Measurements from ENCODE around the gene ETV6.
"Not testable (repeated sequence)": the region's sequence is repeated elsewhere in the genome, so short reads cannot be mapped to it uniquely, and the experiment has no call there.

Gene ETV6

DNA sequence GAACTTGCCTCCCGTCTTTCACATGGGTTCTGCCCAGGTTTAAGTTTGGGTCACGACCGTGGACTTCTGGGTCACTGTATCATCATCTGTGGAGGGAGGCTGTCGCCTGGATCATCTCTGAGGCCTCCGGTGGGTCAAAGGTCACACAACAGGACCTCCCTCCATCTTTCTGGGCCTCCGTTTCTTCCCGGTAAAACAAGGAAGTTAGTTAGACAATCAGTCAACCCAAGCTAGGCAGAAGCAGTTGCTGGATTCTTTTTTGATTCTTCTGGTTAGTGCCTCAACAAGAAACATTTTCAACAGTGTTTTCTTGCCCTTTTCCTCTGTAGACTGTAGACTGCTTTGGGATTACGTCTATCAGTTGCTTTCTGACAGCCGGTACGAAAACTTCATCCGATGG, 234.6 kb downstream of the ETV6 start:
- no peak for DNase-seq (ENCODE audit: low read depth in 2 of 2)

DNA sequence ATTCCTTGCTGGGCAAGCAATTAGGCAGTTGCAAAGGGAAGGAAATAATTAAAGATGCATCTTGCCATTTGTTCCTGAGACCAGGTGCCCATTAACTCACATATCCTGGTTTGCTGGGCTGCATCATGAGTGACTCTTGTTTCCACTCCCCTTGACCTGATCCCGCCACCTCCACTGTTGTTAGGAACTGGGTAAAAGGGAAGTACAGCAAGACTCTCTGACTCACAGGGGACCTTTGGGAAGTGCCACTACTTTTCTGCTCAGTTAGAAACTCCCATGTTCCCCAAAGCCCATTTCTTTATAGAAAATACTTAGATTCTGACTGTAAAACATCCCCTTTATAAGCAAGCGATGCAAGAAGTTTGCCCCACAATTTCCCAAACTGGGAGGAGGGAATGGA, 235.2 kb downstream of the ETV6 start:
- DNase-seq (ENCODE audit: low read depth in 2 of 2), result no peak

DNA sequence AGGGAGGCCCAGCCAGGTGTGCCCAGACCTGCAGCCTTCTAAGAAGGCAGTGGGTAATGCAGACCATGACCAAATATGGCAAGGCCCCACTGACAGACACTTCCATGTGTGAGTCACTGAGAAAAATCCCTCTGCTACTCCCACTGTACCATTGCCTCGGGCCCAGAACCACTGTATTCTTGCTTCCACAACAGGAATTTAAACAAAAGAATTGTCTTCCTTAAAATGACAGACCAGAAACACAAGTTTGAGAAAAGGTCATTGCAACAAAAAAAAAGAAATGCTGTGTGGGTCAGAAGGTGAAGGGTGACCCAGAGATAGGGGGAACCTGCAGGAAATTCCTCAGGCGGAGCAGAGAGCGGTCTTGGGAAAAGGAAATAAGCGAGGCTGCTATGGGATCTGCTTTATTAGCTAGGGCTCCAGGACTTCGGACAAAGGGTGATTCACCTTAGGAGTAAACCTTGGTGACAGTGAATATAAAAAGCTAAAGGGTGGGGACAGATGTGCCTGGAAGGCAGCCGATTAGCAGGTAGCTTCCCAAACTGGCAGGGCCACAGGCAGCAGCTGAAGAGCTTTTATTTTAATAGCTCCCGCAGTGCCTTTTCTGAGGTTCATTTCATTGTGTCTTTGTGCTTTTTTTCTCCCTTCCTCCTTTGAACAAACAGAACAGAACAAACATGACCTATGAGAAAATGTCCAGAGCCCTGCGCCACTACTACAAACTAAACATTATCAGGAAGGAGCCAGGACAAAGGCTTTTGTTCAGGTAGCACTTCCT, 236.0 kb downstream of the ETV6 start:
- DNase-seq (ENCODE audit: low read depth in 2 of 2), result no peak

DNA sequence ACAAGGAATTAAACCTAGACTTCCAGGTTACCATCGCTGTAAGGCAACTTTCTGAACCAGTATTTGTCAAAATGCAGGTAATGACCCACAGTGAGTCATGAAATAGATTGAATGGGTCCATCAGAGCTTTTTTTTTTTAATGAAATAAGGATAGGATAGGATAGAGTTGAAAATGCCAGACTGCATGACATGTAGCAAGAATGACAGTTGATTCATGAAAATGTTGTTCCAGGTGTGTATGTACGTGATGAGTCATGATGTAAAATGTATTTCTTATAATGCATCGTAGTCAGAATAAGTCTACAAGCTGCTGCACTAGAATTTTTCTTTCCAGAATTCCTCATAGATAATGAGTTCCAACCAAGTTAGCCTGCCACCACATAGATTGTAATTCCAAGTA, 236.9 kb downstream of the ETV6 start:
- no peak for DNase-seq (ENCODE audit: low read depth in 2 of 2)

DNA sequence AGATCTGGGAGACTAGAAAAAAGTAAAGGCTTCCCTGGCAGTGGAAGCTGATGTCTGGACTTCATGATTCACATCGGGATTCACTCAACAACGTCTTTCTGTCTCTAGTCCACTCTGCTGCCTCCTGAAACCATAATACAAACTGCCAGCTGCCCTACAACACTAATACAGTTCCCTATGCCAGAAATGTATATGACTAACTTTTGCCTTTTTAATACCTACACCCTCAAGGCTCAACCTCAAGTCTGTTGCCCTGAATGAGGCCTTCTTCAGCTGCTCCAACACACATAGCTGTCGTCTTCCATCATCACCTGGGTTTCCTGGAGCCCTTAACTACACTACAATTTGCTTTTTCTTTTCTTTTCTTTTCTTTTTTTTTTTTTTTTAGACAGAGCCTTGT, 238.6 kb downstream of the ETV6 start:
- DNase-seq (ENCODE audit: low read depth in 2 of 2), result no peak

DNA sequence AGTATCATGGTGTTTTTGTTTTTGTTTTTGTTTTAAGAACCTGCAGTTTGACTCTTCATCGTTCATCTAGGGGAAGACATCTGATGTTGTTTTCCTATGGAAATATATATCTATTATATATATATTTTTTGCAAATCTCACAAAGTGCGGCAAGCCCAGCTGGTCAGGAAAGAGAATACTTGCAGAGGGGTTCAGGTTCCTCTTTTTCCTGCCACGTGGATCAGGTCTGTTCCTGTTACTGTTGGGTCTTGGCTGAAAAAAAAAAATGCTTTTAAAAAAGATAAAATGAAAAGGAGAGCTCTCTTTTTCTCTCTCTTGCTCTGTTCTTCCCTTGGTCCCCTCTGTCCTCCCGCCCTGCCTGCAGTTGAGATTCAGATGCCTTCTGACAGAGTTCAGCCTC, 241.9 kb downstream of the ETV6 start:
- DNase-seq (ENCODE audit: low read depth in 2 of 2), result no peak

DNA sequence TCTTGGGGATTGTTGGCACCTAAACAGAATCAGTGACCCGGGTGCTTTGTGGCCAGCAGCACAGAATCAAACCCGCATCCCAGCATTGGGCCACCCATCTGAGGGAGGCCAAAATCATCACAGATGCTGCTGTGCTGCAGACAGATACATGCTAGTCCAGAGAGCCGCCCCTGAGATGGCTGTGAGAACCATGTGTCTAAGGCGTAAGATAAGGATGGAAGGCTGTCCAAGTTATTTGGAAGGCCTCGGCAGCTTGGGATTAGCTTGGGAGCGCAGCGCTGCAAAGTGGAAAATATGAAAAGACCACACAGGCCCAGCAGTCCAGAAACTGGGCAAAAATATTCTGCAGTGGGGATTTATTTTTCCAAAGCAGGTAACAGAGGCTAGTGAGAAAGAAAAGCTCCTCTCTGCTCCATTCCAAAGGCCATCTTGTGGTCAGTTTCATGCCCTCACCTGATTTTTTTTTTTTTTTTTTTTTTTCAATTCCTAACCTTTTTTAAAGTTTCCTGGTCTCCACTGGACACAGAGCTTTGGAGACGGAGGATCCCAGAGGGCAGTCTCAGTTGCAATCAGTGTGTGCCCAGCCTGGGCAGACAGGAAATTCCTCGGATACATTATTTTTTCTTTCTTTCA, 242.4 kb downstream of the ETV6 start:
- DNase-seq (ENCODE audit: low read depth in 2 of 2), result no peak

DNA sequence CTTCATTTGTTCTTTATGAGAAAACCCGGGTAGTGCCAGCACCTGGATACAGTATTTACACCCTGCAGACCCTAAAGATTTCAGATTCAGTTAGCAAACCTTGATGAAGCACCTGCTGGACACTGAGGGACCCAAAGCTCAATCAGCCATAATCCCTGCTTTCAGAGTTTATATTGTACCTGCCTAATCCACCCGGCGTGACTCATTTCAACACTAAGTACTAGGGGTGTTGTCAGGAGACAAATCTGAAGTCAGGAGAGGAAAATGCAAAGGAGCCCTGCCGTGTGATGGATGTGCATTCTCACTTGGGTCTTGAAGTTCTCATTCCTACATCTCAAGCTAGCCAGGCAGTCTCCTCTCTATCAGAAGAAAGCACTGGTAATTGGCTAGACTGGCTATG, 244.5 kb downstream of the ETV6 start:
- no peak for DNase-seq (ENCODE audit: low read depth in 2 of 2)

DNA sequence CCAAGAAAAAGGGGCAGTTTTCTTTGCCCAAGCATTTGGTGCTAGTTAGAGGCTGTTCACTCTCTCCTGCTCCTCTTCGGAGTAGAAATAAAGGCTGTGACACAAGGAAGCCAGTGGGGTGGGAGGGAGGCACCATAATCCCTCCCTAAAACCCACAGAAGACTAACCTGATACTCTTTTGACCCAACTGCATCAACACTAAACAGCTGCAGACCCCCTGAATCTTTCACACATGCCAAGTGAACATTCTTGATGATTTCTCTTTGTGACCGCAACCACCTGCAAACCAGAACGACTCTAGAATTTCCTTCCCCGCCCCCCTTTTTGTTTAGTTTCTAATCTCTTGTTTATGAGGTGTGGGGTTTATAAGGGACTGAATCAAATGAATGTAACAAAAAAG, 245.4 kb downstream of the ETV6 start:
- DNase-seq (ENCODE audit: low read depth in 2 of 2), result no peak

DNA sequence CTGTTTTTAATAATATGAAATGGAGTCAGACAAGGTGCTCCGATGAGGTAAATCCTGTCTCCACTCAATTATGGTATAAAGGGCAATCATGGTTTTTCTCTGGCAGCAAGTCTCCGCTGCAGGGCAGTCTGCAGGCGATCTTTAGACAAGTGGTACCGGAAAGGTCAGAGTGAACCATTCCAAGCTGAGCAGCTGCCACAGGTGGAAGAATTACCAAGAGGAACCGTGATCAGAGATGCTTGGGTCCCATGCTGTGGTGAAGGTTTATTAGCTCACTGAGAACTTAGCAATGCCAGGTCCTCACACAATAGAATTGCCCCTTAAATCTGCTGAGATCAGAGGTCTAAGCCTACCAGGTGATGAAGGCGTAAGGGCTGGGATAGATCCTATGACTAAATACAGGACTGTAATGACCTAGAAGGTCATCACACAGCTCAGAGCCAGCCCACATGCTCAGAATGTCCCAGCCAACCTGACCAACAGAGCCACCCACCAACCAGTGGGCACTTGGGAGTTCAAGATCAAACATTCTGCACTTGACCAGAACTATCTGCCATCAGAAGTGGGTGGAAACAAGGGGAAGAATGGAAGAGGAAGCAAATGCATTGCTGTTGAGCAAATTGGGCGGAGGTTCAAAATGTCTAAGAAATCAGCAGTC, 246.1 kb downstream of the ETV6 start:
- no peak for DNase-seq (ENCODE audit: low read depth in 2 of 2)

DNA sequence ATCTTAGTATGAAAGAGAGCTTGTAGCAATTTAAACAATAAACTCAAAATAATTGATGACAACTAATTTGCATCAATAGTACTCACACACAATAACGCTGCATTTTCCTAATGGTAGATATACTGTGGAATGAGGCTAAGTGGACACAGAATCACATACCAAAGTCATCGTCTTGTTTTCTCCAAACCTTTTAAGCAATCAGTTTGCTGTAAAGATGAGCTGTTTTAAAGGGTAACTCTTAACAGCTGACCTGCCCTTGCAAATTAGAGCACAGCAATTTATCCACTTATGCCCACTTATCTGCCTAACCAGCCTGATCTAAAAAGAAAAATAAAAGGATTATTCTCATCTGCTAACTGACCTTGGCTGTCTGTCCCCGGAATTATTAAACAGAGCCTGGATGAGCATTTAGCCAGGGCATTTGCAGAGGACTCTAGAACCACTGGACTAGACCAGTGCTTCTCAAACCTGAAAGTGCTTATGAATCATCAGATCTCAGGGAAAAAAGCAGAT, 247.0 kb downstream of the ETV6 start:
- DNase-seq (ENCODE audit: low read depth in 2 of 2), result no peak

DNA sequence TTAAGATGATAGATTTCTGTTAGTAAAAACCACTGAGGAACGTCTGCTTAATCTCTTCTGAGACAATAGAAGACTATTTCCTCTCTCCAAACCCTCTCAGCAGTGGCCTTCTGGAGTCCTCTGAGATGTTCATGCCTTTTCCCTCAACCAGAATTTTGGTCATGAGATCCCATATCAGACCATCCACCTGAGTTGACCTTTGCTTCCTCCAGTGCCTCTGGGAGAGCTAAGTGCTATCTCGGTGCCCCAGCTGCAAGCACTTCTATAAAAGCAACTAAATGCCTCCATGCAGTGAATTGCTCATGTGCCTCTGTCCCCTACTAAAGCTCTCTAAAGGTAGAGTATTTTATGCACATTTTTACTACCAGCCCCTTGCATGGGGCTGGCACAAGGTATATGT, 248.4 kb downstream of the ETV6 start:
- no peak for DNase-seq (ENCODE audit: low read depth in 2 of 2)

DNA sequence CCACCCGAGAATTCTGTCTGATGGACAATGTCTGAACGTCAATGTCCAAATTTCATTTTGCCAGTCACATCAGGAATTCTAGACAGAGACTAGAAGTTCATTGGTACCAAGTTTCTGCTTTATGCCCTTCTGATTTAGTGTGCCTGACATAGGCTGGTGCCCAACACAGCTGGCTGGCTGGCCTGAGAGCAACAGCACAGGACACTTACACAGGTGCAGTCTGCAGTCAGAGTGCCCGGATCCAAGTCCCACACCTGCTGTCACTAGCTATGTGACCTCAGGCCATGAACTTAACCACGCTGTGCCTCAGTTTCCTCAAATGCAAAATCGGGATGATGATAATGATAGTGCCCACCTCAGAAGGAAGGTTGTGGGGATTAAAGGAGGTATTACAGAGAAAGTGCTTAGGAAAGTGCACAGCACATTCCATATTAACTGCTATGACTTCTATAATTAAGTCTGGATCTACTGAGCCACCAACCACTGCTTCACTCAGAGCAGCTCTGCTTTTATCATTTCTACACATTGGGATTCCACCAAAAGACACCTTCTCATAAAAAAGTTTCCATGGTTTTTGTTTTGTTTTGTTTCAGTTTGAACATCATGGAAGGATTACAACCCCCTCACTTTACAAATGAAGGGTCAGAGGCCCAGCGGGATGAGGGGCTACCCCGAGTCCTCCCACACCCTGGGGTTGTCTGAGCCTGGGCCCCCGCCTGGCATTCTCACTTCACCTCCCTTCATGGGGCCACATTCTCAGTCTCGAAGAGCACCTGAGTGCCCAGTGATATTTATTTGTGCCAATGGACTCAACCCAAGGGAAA, 252.4 kb downstream of the ETV6 start:
- peak; percentile 27 to 41 for DNase-seq (ENCODE audit: low read depth in 2 of 2)

DNA sequence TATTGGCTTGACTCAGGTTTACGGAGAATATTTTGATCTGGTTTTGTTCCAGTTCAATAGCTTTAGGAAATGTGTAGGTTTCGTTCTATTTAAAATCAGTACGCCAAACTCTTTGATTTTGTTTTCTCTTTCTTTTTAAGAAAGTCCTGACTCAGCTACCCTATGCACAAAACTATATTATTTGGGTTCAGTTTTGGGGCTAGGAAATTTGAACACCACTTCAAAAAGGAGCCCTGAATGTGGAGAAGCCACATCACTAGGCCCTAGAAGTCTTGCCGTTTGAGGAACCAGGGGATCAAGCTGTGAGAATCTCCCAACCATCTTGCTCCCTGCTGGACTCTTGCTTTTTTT, 253.0 kb downstream of the ETV6 start:
- no peak for DNase-seq (ENCODE audit: low read depth in 2 of 2)

DNA sequence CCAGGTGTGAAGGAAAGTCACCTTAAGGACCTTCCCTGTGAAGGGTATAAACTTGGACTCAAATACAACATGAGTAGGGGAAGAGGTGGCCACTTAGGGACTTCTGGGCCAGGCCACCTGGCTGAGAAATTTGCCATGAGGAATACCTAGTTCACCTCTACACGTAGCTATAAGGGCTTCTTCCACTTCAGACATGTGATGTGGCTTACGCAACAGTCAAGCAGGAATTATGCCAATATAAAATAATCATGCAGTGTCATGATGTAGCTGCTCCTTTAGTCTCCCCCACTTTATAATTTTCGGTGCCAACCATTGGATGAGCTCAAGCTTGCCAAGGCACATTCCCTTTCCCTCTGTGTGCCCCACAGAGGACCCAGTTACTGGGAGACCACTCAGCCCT, 254.7 kb downstream of the ETV6 start:
- no peak for DNase-seq (ENCODE audit: low read depth in 2 of 2)

DNA sequence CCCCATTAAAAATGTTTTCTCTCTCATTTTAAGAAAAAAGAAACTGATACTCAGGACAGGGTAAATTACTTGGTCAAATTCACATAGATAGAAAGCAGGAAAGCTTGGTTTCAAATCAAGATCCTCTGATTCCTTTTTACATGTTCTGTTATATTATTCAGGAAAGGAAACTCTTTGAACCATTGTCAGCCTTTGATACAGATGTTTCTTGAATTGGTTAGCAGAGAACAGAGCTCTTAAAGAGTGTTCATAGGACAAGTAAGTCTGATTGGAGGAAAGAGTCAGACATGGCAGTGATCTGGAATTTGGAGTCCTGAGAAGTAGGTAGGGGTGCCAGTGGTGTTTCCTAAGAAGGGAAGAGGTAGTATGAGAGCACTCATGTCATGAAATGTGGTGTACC, 256.1 kb downstream of the ETV6 start:
- DNase-seq (ENCODE audit: low read depth in 2 of 2), result no peak

DNA sequence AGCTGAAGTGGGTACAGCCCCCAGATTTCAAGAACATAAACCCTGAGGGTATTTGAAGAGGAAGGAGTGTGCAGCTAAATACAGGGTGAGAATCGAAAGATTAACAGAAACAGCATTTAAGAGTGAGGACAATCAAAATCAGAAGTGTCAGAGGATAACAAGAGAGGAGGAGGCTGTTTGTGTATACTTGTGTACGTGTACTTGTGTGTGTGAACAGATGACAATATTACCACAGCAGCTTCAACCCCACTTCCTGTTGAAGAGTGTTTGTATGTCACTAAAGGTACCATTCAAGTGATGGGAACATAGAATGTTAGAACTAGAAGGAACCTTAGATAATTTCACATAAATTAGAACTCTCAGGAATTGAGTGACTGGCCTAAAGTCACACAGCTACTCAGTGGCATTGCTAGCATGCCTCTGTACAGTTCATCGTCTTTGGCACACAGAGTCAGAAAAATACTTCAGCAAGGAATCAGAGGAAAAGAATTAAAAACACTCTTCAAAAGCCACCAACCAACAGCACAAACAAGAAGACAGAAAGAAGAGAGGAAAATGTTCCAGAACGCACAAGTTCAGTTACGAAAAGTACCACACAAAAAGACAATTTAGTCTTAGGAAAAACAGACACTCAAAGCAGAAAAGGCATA, 256.9 kb downstream of the ETV6 start:
- no peak for DNase-seq (ENCODE audit: low read depth in 2 of 2)

DNA sequence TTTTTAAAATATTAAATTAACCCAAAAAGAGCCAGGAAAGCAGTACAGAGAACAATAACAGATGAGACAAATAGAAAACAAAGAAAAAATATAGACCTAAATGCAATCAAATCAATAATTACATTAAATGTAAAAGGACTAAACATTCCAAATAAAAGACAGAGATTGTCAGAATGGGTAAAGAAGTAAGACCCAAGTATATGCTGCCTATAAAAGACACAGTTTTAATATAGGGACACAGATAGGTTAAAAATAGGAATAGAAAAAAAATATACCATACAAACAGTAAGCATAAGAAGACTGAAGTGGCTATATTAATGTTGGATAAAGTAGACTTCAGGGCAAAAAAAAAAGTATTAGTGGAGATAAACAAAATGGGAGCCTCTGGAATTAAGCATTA, 258.2 kb downstream of the ETV6 start:
- DNase-seq (ENCODE audit: low read depth in 2 of 2), result no peak

DNA sequence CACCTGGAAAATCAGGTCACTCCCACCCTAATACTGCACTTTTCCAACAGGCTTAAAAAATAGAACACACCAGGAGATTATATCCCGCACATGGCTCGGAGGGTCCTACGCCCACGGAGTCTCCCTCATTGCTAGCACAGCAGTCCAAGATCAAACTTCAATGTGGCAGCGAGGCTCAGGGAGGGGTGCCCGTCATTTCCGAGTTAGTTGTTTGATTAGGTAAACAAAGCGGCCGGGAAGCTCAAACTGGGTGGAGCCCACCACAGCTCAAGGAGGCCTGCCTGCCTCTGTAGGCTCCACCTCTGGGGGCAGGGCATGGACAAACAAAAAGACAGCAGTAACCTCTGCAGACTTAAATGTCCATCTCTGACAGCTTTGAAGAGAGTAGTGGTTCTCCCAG, 259.9 kb downstream of the ETV6 start:
- not testable (repeated sequence) for DNase-seq (ENCODE audit: low read depth in 2 of 2)

DNA sequence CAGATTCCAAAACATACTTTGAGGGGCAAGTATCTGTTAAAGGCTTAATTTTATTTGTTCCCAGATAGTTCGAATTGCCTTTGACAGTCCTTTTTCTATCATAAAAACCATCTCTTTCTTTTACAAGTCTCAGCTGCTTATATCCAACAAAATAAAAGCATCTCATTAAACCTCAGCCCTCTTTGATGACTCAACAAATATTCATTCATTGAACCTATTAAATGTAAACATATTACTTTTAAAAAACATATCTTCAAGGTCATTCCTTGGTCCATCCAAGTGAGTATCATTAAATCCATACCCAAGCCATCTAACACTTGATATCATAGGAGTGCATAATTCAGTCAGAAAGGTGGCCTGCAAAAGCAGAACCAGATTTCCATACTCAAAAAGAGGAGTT, 266.6 kb downstream of the ETV6 start:
- no peak for DNase-seq (ENCODE audit: low read depth in 2 of 2)

DNA sequence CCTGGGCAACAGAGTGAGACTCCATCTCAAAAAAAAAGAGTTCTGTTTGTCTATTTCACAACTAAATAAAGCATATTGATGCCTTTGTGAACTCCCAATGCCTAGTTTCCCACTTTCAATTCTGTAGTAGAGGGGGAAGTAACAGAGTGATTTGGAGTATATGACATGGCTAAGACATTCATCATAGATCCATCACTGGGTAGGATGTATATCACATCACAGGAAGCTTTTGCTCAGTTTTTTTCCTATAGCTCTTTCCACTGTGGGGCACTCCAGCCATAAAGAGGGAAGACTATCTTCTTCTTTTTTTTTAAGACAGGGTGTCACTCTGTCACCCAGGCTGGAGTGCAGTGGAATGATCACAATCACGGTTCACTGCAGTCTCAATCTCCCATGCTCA, 267.3 kb downstream of the ETV6 start:
- no peak for DNase-seq (ENCODE audit: low read depth in 2 of 2)

DNA sequence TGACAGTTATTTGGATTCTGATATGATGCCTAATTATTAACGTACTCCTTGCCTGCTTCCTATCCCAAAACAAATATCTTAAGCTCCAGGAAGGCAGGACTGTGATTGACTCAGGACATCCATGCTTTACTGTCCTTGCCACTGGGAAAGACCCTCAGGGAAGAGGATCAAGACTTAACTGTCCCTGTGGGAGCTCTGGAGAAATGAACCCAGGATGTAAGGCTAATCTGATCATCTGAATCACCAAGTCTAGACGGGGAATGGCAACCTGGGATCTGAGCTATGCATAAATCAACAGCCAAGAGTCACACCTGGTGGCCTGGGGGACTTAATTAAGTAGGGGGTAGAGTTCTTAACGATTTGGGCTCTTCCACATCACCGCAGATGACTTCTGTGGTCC, 268.0 kb downstream of the ETV6 start:
- DNase-seq (ENCODE audit: low read depth in 2 of 2), result no peak
